ENCODE measurements around the gene SLC12A5. TPM values are rescaled to one million over a fixed set of nuclear protein-coding genes. Genes with fewer than 3 reads are reported as not detected.

The SLC12A5 gene
- total RNA-seq, 2 donors from 2014 or later, result not detected

DNA sequence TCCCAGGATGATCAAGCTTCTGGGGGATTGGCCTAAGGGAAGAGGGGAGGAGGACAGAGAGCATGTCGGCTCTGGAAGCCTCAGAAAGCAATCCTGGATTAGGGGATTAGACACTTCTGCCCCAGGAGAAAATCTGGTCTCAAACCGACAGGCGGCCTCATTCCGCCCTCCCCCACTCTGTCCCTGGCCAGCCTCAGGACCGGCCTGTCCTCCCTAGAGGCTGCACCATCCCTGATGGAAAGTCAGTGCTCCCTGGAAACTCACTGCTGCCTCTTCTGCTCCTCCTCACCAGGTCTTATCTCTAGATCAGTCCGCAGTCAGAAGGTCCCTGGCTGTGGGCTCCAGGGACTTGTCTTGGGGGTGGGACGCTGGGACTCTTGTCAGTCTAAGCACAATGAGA is 905 bp upstream of the SLC12A5 start:
- Histone ChIP-seq H3K4me3 (no peak overlapping the region), H3K9me3 (no peaks in the 10 kb centered on the region), H3K4me1 (ENCODE audit: control insufficient read depth in 1 of 2, low read depth in 2 of 2) (no peaks in the 10 kb centered on the region), H3K36me3 (no peaks in the 10 kb centered on the region), H3K27ac (no peak overlapping the region), H3K27me3 (replicated peaks; ENCODE audit: insufficient read depth) (peaks cover 4% of the 10 kb centered on the region)
- DNase-seq (ENCODE audit: low spot score), result no peak
- ATAC-seq (ENCODE audit: insufficient number of reproducible peaks, low FRiP score, low read depth), result no peak
- no peak for TF ChIP-seq CTCF (IDR thresholded peaks at IDR 0.05)

DNA sequence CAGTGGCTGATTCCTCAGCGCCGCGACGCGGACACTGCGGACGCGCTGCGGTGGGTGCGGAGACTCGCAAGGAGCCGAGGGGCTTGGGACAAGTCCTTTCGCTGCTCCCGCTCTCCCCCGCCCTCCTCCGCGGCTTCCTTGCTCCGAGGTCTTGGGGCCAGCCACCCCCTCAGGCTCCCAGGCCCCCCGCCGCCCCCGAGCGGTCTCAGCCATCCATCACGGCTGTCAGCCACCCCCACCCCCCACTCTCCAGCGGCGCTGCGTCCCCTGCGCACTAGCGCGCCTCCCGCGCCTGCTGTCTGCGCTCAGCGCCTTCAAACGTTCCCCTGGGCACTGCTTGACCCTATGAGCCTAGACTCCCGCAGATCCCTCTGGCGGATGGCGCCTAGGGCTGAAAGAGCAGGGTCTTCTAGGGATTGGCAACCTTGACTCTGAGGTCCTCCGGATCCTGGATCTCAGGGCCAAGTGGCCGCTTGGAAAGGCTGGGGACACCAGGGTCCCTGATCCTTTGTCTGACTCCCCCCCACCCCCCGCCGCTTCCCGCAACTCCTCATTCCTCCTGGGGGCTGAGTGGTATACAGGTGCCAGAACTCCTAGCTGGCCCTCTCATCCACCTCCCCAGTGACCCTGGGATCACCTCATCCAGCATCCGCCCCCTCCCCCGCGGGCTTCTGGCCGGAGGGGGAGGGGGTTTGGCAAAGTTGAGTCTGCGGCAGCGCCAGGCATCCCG is 1.4 kb downstream of the SLC12A5 start:
- DNase-seq (ENCODE audit: low spot score), result no peak
- Histone ChIP-seq H3K27me3 (replicated peaks; ENCODE audit: insufficient read depth) (peaks cover 4% of the 10 kb centered on the region), H3K4me1 (ENCODE audit: control insufficient read depth in 1 of 2, low read depth in 2 of 2) (no peaks in the 10 kb centered on the region), H3K9me3 (no peaks in the 10 kb centered on the region), H3K4me3 (no peak overlapping the region), H3K27ac (no peak overlapping the region), H3K36me3 (no peaks in the 10 kb centered on the region)
- TF ChIP-seq CTCF (IDR thresholded peaks at IDR 0.05), result no peak
- no peak for ATAC-seq (ENCODE audit: insufficient number of reproducible peaks, low FRiP score, low read depth)

DNA sequence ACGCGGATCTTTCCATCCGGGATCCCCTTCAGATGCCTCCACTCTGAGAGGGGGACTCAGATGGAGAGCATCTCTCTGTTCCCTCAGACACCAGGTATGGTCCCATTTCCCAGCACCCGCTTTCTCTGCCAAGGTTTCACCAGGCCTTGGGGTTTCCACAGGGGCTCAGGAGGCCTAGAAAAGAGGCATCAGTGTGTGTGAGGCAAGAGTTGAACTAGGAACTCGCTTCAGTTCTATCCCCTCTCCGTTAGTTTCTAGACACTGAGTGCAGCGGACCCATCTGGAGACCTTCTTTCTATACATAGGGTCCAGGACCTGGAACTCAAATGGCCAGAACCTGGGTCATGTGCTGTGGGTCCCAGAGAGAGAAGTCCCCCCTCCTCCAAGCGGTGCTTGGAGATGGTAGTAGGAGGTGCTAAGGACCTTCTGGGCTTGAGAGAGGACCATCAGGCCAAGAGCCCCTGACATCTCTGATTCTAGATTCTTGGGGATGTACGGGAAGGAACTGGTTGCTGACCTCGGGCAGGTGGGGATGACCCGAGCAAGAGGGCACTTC is 2.1 kb downstream of the SLC12A5 start:
- Histone ChIP-seq H3K36me3 (no peaks in the 10 kb centered on the region), H3K4me3 (no peak overlapping the region), H3K27ac (no peak overlapping the region), H3K4me1 (ENCODE audit: control insufficient read depth in 1 of 2, low read depth in 2 of 2) (no peaks in the 10 kb centered on the region), H3K9me3 (no peaks in the 10 kb centered on the region), H3K27me3 (replicated peaks; ENCODE audit: insufficient read depth) (peaks cover 4% of the 10 kb centered on the region)
- DNase-seq (ENCODE audit: low spot score) (no peak), ATAC-seq (ENCODE audit: insufficient number of reproducible peaks, low FRiP score, low read depth) (no peak)
- TF ChIP-seq CTCF (IDR thresholded peaks at IDR 0.05), result no peak

- ATAC-seq (ENCODE audit: insufficient number of reproducible peaks, low FRiP score, low read depth), result no peak
- no peak for DNase-seq (ENCODE audit: low spot score)
- Histone ChIP-seq H3K27me3 (replicated peaks; ENCODE audit: insufficient read depth) (peaks cover 4% of the 10 kb centered on the region), H3K27ac (no peak overlapping the region), H3K9me3 (no peaks in the 10 kb centered on the region), H3K4me1 (ENCODE audit: control insufficient read depth in 1 of 2, low read depth in 2 of 2) (no peaks in the 10 kb centered on the region), H3K36me3 (no peaks in the 10 kb centered on the region), H3K4me3 (no peak overlapping the region)
- no peak for TF ChIP-seq CTCF (IDR thresholded peaks at IDR 0.05)
These were observed 2.8 kb downstream of the SLC12A5 start for GRCh38 chr20:46031701-46032254.

DNA sequence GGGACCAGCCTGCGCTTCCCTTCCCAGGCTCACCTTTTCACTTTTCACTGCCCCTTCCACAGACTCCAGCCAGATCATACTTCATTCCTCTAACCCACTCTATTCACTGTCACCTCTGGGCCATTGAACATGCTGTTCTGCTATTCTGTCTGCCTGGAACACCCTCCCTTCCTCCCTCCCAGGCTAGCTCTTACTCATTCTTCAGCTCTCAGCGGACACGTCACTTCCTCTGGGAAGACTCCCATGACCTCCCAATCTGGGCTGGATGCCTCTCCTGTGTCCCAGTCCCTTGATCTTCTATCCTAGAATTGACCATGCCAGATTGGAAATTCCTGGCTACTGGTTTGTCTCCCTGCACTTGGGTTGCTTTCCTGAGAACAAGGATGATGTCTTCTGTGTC is 5.0 kb downstream of the SLC12A5 start:
- peaks cover 4% of the 10 kb centered on the region for H3K27me3 ChIP-seq (replicated peaks; ENCODE audit: insufficient read depth)

More for the DNA sequence above, 5.0 kb downstream of the SLC12A5 start:
- Histone ChIP-seq H3K4me3 (no peak overlapping the region), H3K4me1 (ENCODE audit: control insufficient read depth in 1 of 2, low read depth in 2 of 2) (no peaks in the 10 kb centered on the region), H3K9me3 (no peaks in the 10 kb centered on the region), H3K27ac (no peak overlapping the region), H3K36me3 (no peaks in the 10 kb centered on the region)
- ATAC-seq (ENCODE audit: insufficient number of reproducible peaks, low FRiP score, low read depth) (no peak), DNase-seq (ENCODE audit: low spot score) (no peak)
- TF ChIP-seq CTCF (IDR thresholded peaks at IDR 0.05), result no peak

All from thoracic aorta (tissue), 2 donors.